ENCODE data around the gene MT1X.

GRCh38 chr16:56670620-56670934 lies 11.7 kb upstream of the MT1X start:
- no peak for TF ChIP-seq CTCF (IDR thresholded peaks at IDR 0.05; ENCODE audit: low read length)
- TF ChIP-seq EZH2phosphoT487 (IDR thresholded peaks at IDR 0.05; ENCODE audit: low read length) = no peak
- no peak for TF ChIP-seq EZH2 (optimal IDR thresholded peaks at IDR 0.05; ENCODE audit: low read depth, low read length)

Data from MM.1S (cell line).